Measurements from ENCODE around the gene AOPEP. TPM values are rescaled to one million over a fixed set of nuclear protein-coding genes. Genes with fewer than 3 reads are reported as not detected.

The AOPEP gene
- polyA plus RNA-seq, 1 donor from 2014 or later, result 10.0 TPM

GRCh38 chr9:94900222-94901018 lies 173.9 kb downstream of the AOPEP start:
- Histone ChIP-seq H3K9me2 (ENCODE audit: insufficient read depth, low read length) (no peaks in the 10 kb centered on the region), H3K36me3 (ENCODE audit: insufficient read depth, low read length) (no peaks in the 10 kb centered on the region), H4K20me1 (ENCODE audit: insufficient read depth) (no peaks in the 10 kb centered on the region), H3K9ac (ENCODE audit: low read length) (no peak overlapping the region), H3K27me3 (ENCODE audit: insufficient read depth, low read depth, low read length) (no peaks in the 10 kb centered on the region), H2AFZ (ENCODE audit: low read depth, low read length) (no peak overlapping the region), H3K79me2 (replicated peaks; ENCODE audit: insufficient read depth, low read length) (no peaks in the 10 kb centered on the region), H3K4me2 (ENCODE audit: low read length) (no peak overlapping the region), H3F3A (ENCODE audit: insufficient read depth, low read length, poor library complexity, severe bottlenecking) (no peaks in the 10 kb centered on the region), H3K9me3 (ENCODE audit: low read length) (no peaks in the 10 kb centered on the region), H3K4me3 (ENCODE audit: low read length) (no peak overlapping the region), H3K27ac (ENCODE audit: low read length) (no peak overlapping the region)
- no peak for TF ChIP-seq EP300 (conservative IDR thresholded peaks at IDR 0.05; ENCODE audit: poor library complexity, severe bottlenecking)
- no peak for TF ChIP-seq SMC3 (conservative IDR thresholded peaks at IDR 0.05; ENCODE audit: poor library complexity)
- TF ChIP-seq REST (IDR thresholded peaks at IDR 0.05; ENCODE audit: borderline replicate concordance), result no peak
- no peak for TF ChIP-seq MXI1 (conservative IDR thresholded peaks at IDR 0.05; ENCODE audit: poor library complexity, severe bottlenecking)
- no peak for TF ChIP-seq RAD21 (conservative IDR thresholded peaks at IDR 0.05)
- TF ChIP-seq POLR2AphosphoS5 (IDR thresholded peaks at IDR 0.05), result no peak

GRCh38 chr9:94901019-94901363 lies 174.5 kb downstream of the AOPEP start:
- no peaks in the 10 kb centered on the region for H3K36me3 ChIP-seq (ENCODE audit: insufficient read depth, low read length)
- no peaks in the 10 kb centered on the region for H3K9me3 ChIP-seq (ENCODE audit: low read length)
- no peaks in the 10 kb centered on the region for H4K20me1 ChIP-seq (ENCODE audit: insufficient read depth)
- H3K27me3 ChIP-seq (ENCODE audit: insufficient read depth, low read depth, low read length), result no peaks in the 10 kb centered on the region
- H3K9ac ChIP-seq (ENCODE audit: low read length), result no peak overlapping the region
- no peaks in the 10 kb centered on the region for H3F3A ChIP-seq (ENCODE audit: insufficient read depth, low read length, poor library complexity, severe bottlenecking)
- no peaks in the 10 kb centered on the region for H3K9me2 ChIP-seq (ENCODE audit: insufficient read depth, low read length)
- no peaks in the 10 kb centered on the region for H3K79me2 ChIP-seq (replicated peaks; ENCODE audit: insufficient read depth, low read length)
- no peak overlapping the region for H2AFZ ChIP-seq (ENCODE audit: low read depth, low read length)
- no peak for TF ChIP-seq RAD21 (conservative IDR thresholded peaks at IDR 0.05)
- TF ChIP-seq EZH2 (IDR thresholded peaks at IDR 0.05; ENCODE audit: borderline replicate concordance, insufficient read depth, low read length, poor library complexity, severe bottlenecking), result no peak
- TF ChIP-seq POLR2AphosphoS5 (IDR thresholded peaks at IDR 0.05), result no peak
- TF ChIP-seq SMC3 (conservative IDR thresholded peaks at IDR 0.05; ENCODE audit: poor library complexity), result no peak
- TF ChIP-seq TAF1 (IDR thresholded peaks at IDR 0.05; ENCODE audit: low read depth), result no peak
- no peak for TF ChIP-seq REST (IDR thresholded peaks at IDR 0.05; ENCODE audit: borderline replicate concordance)
- no peak for TF ChIP-seq CTCF (IDR thresholded peaks at IDR 0.05; ENCODE audit: poor library complexity, severe bottlenecking)
- no peak for TF ChIP-seq EP300 (conservative IDR thresholded peaks at IDR 0.05; ENCODE audit: poor library complexity, severe bottlenecking)
- no peak for TF ChIP-seq MXI1 (conservative IDR thresholded peaks at IDR 0.05; ENCODE audit: poor library complexity, severe bottlenecking)
- H3K4me2 ChIP-seq (ENCODE audit: low read length), result no peak overlapping the region
- no peak overlapping the region for H3K27ac ChIP-seq (ENCODE audit: low read length)
- no peak overlapping the region for H3K4me3 ChIP-seq (ENCODE audit: low read length)
